Omental fat pad (tissue), 4 donors: ENCODE data around the gene DLGAP1. TPM values are rescaled to one million over a fixed set of nuclear protein-coding genes. Genes with fewer than 3 reads are reported as not detected.

Source experiments
- ATAC-seq: fragments of 150-250 bp; one replicate; pipeline ENCODE4 v1.9.1; 2016; ENCODE audit warnings: mild to moderate bottlenecking, moderate library complexity; ENCODE audit not compliant: low FRiP score
- DNase-seq: peaks from one replicate; pipeline ENCODE4 v3.0.0-alpha.2; 2019; ENCODE audit warnings: low spot score
- CTCF ChIP-seq, 3 donors: fragments of 450-650 bp; IDR thresholded peaks; one replicate each; pipeline ENCODE4 v1.5.1; 2016 to 2017; ENCODE audit warnings: antibody characterized with exemption in 3 of 3, mild to moderate bottlenecking in 3 of 3, moderate library complexity in 2 of 3
- total RNA-seq, 4 donors: library from RNA; depleted of rRNA; stranded (reverse); fragments of >200 nt; gene quantifications; one replicate each; pipeline ENCODE4 v1.1.0, GENCODE V29; 2016

DLGAP1 gene
- total RNA-seq, 4 donors from 2014 or later = 1.5 to 8.0 (median 5.4) TPM

DNA sequence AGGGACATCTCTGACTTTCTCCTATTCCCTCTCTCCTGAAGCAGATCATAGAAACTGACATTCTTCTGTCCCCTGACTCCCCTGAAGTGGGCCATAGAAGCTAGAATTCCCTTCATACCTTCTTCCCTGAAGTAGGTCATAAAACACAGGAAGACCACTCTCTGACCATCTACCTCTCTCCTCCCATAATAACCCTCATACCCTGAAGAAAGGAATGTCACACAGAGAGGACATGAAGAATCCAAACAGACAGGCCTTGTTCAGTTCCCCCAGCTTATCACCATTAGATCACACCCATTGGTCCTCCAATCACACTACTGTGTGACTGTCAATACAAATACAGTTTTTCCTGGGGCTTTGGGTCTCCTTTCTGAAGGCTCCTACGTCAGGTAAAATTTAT lies 347.1 kb downstream of the DLGAP1 start:
- ATAC-seq = no peak
- DNase-seq = no peak
- TF ChIP-seq CTCF (IDR thresholded peaks at IDR 0.05) = no peak

GRCh38 chr18:4107049-4107467 lies 348.0 kb downstream of the DLGAP1 start:
- DNase-seq (no peak), ATAC-seq (no peak)
- TF ChIP-seq CTCF (IDR thresholded peaks at IDR 0.05) = no peak

GRCh38 chr18:4106407-4107033 lies 348.6 kb downstream of the DLGAP1 start:
- DNase-seq (peak; percentile 81), ATAC-seq (no peak)
- TF ChIP-seq CTCF (IDR thresholded peaks at IDR 0.05) = peak in 1 of 3 donors; percentile 57

- no peak for ATAC-seq
- TF ChIP-seq CTCF (IDR thresholded peaks at IDR 0.05) = no peak
Observed at GRCh38 chr18:4102901-4103300, 352.2 kb downstream of the DLGAP1 start.

DNA sequence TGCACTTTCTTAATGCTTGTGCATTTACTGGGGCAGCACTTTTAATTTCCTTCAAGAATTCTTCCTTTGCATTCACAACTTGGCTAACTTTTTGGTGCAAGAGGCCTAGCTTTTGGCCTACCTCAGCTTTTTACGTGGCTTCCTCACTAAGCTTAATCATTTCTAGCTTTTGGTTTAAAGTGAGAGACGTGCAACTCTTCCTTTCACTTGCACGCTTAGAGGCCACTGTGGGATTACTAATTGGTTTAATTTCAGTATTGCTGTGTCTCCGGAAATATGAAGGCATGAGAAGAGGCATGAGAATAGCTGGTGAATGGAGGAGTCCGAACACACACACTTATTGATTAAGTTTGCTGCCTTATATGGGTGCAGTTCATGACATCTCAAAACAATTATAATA lies 354.1 kb downstream of the DLGAP1 start:
- TF ChIP-seq CTCF (IDR thresholded peaks at IDR 0.05) = no peak
- DNase-seq (no peak), ATAC-seq (no peak)

More at GRCh38 chr18:4102901-4103300, 352.2 kb downstream of the DLGAP1 start:
- no peak for DNase-seq

DNA sequence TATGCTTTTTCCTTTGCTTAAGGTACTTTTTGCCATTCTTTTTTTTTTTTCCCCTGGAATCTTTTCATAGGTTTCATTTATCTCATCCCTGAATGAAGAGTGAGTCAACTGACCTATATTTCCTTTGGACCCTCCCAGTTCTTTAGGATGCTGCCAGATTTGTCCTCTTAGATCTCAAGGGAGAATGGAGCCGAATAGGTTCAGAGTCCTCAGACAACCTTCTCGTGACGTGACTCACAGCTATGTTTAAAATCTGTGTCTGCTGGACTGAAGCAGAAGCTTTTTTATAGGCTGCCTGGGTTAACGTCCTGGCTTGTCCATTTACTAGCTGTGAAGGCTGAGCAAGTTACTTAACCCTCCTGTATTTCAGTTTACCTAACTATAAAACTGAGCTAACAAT lies 358.6 kb downstream of the DLGAP1 start:
- no peak for DNase-seq
- no peak for ATAC-seq
- no peak for TF ChIP-seq CTCF (IDR thresholded peaks at IDR 0.05)

DNA sequence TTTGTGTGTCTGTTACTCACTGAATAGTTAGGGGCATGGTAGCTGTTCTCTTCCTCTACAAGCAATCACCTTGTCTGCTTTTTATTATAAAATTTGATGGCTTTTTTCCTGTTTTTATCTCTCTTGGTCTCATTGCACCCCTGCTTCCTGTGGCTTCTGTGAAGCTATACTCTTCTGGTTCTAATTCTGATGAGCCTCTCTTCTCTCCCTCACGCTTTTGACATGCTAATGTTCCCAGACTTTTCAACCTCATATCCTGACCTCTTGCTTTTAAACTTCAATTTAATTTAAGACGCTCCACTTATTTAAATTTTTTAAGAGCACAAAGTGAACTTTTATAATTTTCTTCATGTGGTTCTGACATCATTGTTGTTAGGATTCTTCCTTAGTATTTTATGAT lies 361.4 kb downstream of the DLGAP1 start:
- DNase-seq = no peak
- TF ChIP-seq CTCF (IDR thresholded peaks at IDR 0.05) = no peak
- no peak for ATAC-seq
